ENCODE measurements around the gene COMP. TPM values are rescaled to one million over a fixed set of nuclear protein-coding genes. Genes with fewer than 3 reads are reported as not detected.
"Not testable (repeated sequence)": the region's sequence is repeated elsewhere in the genome, so short reads cannot be mapped to it uniquely, and the experiment has no call there.

COMP gene
- polyA plus RNA-seq (ENCODE audit: insufficient read length in 10 of 10): 10 to 100 TPM in 6 of 10 donors, 1 to 10 TPM in 2, under 1 TPM in 2; 0.41 to 22.5 (median 10.9) TPM
- long read RNA-seq, donor 1, transcript COMP-201 (19 exons, 2,461 nt): major isoform, 5 of 5 reads
- long read RNA-seq, donor 1, partial matches to known transcripts: 0 of 5 reads
- long read RNA-seq, donor 1, other reads (novel, unspliced or antisense): 0 of 5 reads
- long read RNA-seq, donor 2, partial matches to known transcripts: 0 of 3 reads
- long read RNA-seq, donor 2, other reads (novel, unspliced or antisense): 0 of 3 reads
- long read RNA-seq, donor 3: 0 reads
- long read RNA-seq, donor 4, partial matches to known transcripts: 0 of 3 reads
- long read RNA-seq, donor 4, other reads (novel, unspliced or antisense): 0 of 3 reads
- long read RNA-seq, donor 5, partial matches to known transcripts: 0 of 4 reads
- long read RNA-seq, donor 5, other reads (novel, unspliced or antisense): 0 of 4 reads
- long read RNA-seq, donor 6, partial matches to known transcripts: 0 of 3 reads
- long read RNA-seq, donor 6, other reads (novel, unspliced or antisense): 0 of 3 reads
- long read RNA-seq, donor 7, transcript COMP-201 (19 exons, 2,461 nt): major isoform, 6 of 6 reads
- long read RNA-seq, donor 7, partial matches to known transcripts: 0 of 6 reads
- long read RNA-seq, donor 7, other reads (novel, unspliced or antisense): 0 of 6 reads
- long read RNA-seq, donor 8: 0 reads
- long read RNA-seq, donor 9, partial matches to known transcripts: 0 of 1 reads
- long read RNA-seq, donor 9, other reads (novel, unspliced or antisense): 0 of 1 reads

- DNase-seq: no peak
These were observed at the start of gene COMP for GRCh38 chr19:18790566-18791314. Gene COMP, minus strand, starts transcription at chr19:18791305. Its CDS starts 36 bp downstream, at chr19:18791269.

- no peak for DNase-seq
These were observed 49.5 kb upstream of the COMP start for GRCh38 chr19:18840288-18841267.

GRCh38 chr19:18839465-18840287 is 48.6 kb upstream of the COMP start:
- no peak for DNase-seq

GRCh38 chr19:18834644-18834984 is 43.5 kb upstream of the COMP start:
- no peak for DNase-seq

- DNase-seq: no peak
These were observed 42.9 kb upstream of the COMP start for GRCh38 chr19:18833849-18834643.

- DNase-seq: peak in 1 of 3 donors; percentile 34
These were observed 42.0 kb upstream of the COMP start for GRCh38 chr19:18833141-18833476.

GRCh38 chr19:18832306-18833140 is 41.4 kb upstream of the COMP start:
- peak in 1 of 3 donors; percentile 58 for DNase-seq

GRCh38 chr19:18831524-18832305 is 40.6 kb upstream of the COMP start, which contains the start of gene UPF1:
Gene UPF1, plus strand, starts transcription at chr19:18831959. Its CDS starts 251 bp downstream, at chr19:18832210.
- peak; percentile 94 to 97 (median 97) for DNase-seq

- DNase-seq: no peak
These were observed 39.4 kb upstream of the COMP start for GRCh38 chr19:18830488-18830887.

- no peak for DNase-seq
These were observed 37.7 kb upstream of the COMP start for GRCh38 chr19:18828786-18829185.

- no peak for DNase-seq
These were observed 26.5 kb upstream of the COMP start for GRCh38 chr19:18817574-18817973.

GRCh38 chr19:18816645-18817044 is 25.5 kb upstream of the COMP start:
- not testable (repeated sequence) for DNase-seq

- no peak for DNase-seq
These were observed 24.6 kb upstream of the COMP start for GRCh38 chr19:18815673-18816072.

GRCh38 chr19:18814063-18814462 is 23.0 kb upstream of the COMP start:
- DNase-seq: peak in 2 of 3 donors; percentile 66 to 78

GRCh38 chr19:18811638-18812037 is 20.5 kb upstream of the COMP start:
- DNase-seq: not testable (repeated sequence)

- peak in 2 of 3 donors; percentile 51 to 71 for DNase-seq
These were observed 18.2 kb upstream of the COMP start for GRCh38 chr19:18809149-18809868.

Measured in muscle of back (tissue), 13 donors.